Breast epithelium (tissue), 4 donors: ENCODE data around the gene LRRIQ1. TPM values are rescaled to one million over a fixed set of nuclear protein-coding genes. Genes with fewer than 3 reads are reported as not detected.

Experiments
- DNase-seq, 2 donors: peaks; one replicate each; pipeline ENCODE4 v3.0.0-alpha.2; 2019; ENCODE audit warnings: low spot score in 2 of 2
- H3K27ac ChIP-seq, 2 donors: fragments of 200-600 bp; sonication (generic) in 1 of 2; one replicate each; pipeline ENCODE4 v1.5.1; 2016 to 2019; ENCODE audit warnings: mild to moderate bottlenecking in 1 of 2
- H3K27me3 ChIP-seq, 2 donors: fragments of 200-600 bp; sonication (generic) in 1 of 2; one replicate each; pipeline versions ENCODE4 v1.5.1 to v1.6.0; 2017 to 2019; ENCODE audit warnings: control low read depth in 1 of 2, mild to moderate bottlenecking in 1 of 2
- H3K36me3 ChIP-seq: fragments of 200-600 bp; one replicate; pipeline ENCODE4 v1.5.1; 2019
- H3K4me1 ChIP-seq, 2 donors: fragments of 200-600 bp; sonication (generic); one replicate each; pipeline ENCODE4 v1.5.1; 2016 to 2019; ENCODE audit warnings: control low read depth in 1 of 2
- H3K4me3 ChIP-seq, 3 donors: fragments of 200-600 bp; sonication (generic); 1 replicate in 2 of 3; 2 replicates in 1 of 3; pipeline ENCODE4 v1.5.1; 2016 to 2019; ENCODE audit warnings: mild to moderate bottlenecking in 3 of 3, moderate library complexity in 2 of 3
- H3K9me3 ChIP-seq, 2 donors: fragments of 200-600 bp; sonication (generic) in 1 of 2; one replicate each; pipeline ENCODE4 v1.5.1; 2016 to 2019; ENCODE audit warnings: control low read depth in 1 of 2
- CTCF ChIP-seq, 3 donors: fragments of 450-650 bp; IDR thresholded peaks; one replicate each; pipeline ENCODE4 v1.5.1; 2016 to 2017; ENCODE audit warnings: antibody characterized with exemption in 3 of 3, mild to moderate bottlenecking in 3 of 3, moderate library complexity in 3 of 3
- POLR2A ChIP-seq: fragments of 450-650 bp; IDR thresholded peaks from one replicate; pipeline ENCODE4 v1.6.1; 2016; ENCODE audit warnings: antibody characterized with exemption, mild to moderate bottlenecking, moderate library complexity
- POLR2AphosphoS5 ChIP-seq, 3 donors: sonication (generic); formaldehyde crosslinking; IDR thresholded peaks; one replicate each; pipeline ENCODE4 v1.6.1; 2017; ENCODE audit warnings: antibody characterized with exemption in 3 of 3
- intact Hi-C: fragments of 100-400 bp; cut with DNase I; formaldehyde crosslinking; loops from one replicate; pipeline ENCODE4 v1.15.1; 2023; ENCODE audit warnings: low total_unique reads
- total RNA-seq, 3 donors: library from RNA; depleted of rRNA; stranded (reverse); fragments of >200 nt; gene quantifications; one replicate each; pipeline ENCODE4 v1.1.0, GENCODE V29; 2016

The LRRIQ1 gene
- total RNA-seq, 3 donors from 2014 or later = 0.16 to 1.5 (median 0.66) TPM

GRCh38 chr12:85095501-85095900 lies 59.4 kb downstream of the LRRIQ1 start:
- H3K36me3 ChIP-seq = no peaks in the 10 kb centered on the region
- H3K4me1 ChIP-seq = no peaks in the 10 kb centered on the region
- DNase-seq = no peak
- H3K27me3 ChIP-seq = no peaks in the 10 kb centered on the region
- TF ChIP-seq POLR2AphosphoS5 (IDR thresholded peaks at IDR 0.05) = no peak
- no peak for TF ChIP-seq CTCF (IDR thresholded peaks at IDR 0.05)
- TF ChIP-seq POLR2A = no peak
- intact Hi-C loops = no loop called here
- H3K9me3 ChIP-seq = no peaks in the 10 kb centered on the region
- H3K27ac ChIP-seq = no peak overlapping the region
- H3K4me3 ChIP-seq = no peak overlapping the region

GRCh38 chr12:85130646-85131045 lies 94.5 kb downstream of the LRRIQ1 start:
- Histone ChIP-seq H3K27me3 (no peaks in the 10 kb centered on the region), H3K36me3 (no peaks in the 10 kb centered on the region), H3K4me1 (no peaks in the 10 kb centered on the region), H3K27ac (no peak overlapping the region), H3K4me3 (no peak overlapping the region), H3K9me3 (no peaks in the 10 kb centered on the region)
- no peak for TF ChIP-seq POLR2AphosphoS5 (IDR thresholded peaks at IDR 0.05)
- no peak for TF ChIP-seq POLR2A
- no peak for TF ChIP-seq CTCF (IDR thresholded peaks at IDR 0.05)
- DNase-seq = no peak
- intact Hi-C loops = no loop called here

GRCh38 chr12:85138833-85139232 lies 102.7 kb downstream of the LRRIQ1 start:
- intact Hi-C loops = no loop called here
- Histone ChIP-seq H3K9me3 (no peaks in the 10 kb centered on the region), H3K27ac (no peak overlapping the region), H3K27me3 (no peaks in the 10 kb centered on the region), H3K36me3 (no peaks in the 10 kb centered on the region), H3K4me3 (no peak overlapping the region), H3K4me1 (no peaks in the 10 kb centered on the region)
- TF ChIP-seq POLR2A (no peak), POLR2AphosphoS5 (IDR thresholded peaks at IDR 0.05) (no peak), CTCF (IDR thresholded peaks at IDR 0.05) (no peak)
- DNase-seq = no peak

- no peak overlapping the region for H3K4me3 ChIP-seq
- H3K27me3 ChIP-seq = no peaks in the 10 kb centered on the region
- TF ChIP-seq POLR2A = no peak
- no peak for TF ChIP-seq CTCF (IDR thresholded peaks at IDR 0.05)
- no peak for TF ChIP-seq POLR2AphosphoS5 (IDR thresholded peaks at IDR 0.05)
- intact Hi-C loops = loop anchor here (10.0 kb wide), 1 partner anchor 1793 kb away; no protein-coding TSS in a partner anchor
- no peaks in the 10 kb centered on the region for H3K4me1 ChIP-seq
- H3K27ac ChIP-seq = no peak overlapping the region
- H3K9me3 ChIP-seq = no peaks in the 10 kb centered on the region
- no peaks in the 10 kb centered on the region for H3K36me3 ChIP-seq
- no peak for DNase-seq
Measured at GRCh38 chr12:85147331-85147730, 111.2 kb downstream of the LRRIQ1 start.

- TF ChIP-seq POLR2A (no peak), CTCF (IDR thresholded peaks at IDR 0.05) (no peak), POLR2AphosphoS5 (IDR thresholded peaks at IDR 0.05) (no peak)
- H3K9me3 ChIP-seq = no peaks in the 10 kb centered on the region
Measured at GRCh38 chr12:85152311-85152729, 116.2 kb downstream of the LRRIQ1 start.

More at GRCh38 chr12:85152311-85152729, 116.2 kb downstream of the LRRIQ1 start:
- H3K27ac ChIP-seq = no peak overlapping the region
- H3K36me3 ChIP-seq = no peaks in the 10 kb centered on the region
- intact Hi-C loops = no loop called here
- H3K4me1 ChIP-seq = no peaks in the 10 kb centered on the region
- H3K4me3 ChIP-seq = no peak overlapping the region
- DNase-seq = no peak
- H3K27me3 ChIP-seq = no peaks in the 10 kb centered on the region
